Neural cell (in vitro differentiated cells): Measurements from ENCODE around the gene MGLL.

ENCODE experiments used
- CTCF ChIP-seq: fragments of 450-650 bp; IDR thresholded peaks from 2 replicates; pipeline ENCODE4 v1.5.1; 2014; ENCODE audit warnings: antibody characterized with exemption, mild to moderate bottlenecking, moderate library complexity; ENCODE audit not compliant: poor library complexity, severe bottlenecking
- POLR2AphosphoS5 ChIP-seq: IDR thresholded peaks from 2 replicates; pipeline ENCODE4 v1.6.1; 2012

- no peak for TF ChIP-seq POLR2AphosphoS5
- no peak for TF ChIP-seq CTCF
Observed at GRCh38 chr3:127676456-127676855, 145.9 kb downstream of the MGLL start.
